Mucosa of gallbladder (tissue), 1 donor: ENCODE measurements around the gene CCR9. TPM values are rescaled to one million over a fixed set of nuclear protein-coding genes. Genes with fewer than 3 reads are reported as not detected.

Experiments used
- DNase-seq: peaks from one replicate; pipeline ENCODE4 v3.0.0-alpha.2; 2020; ENCODE audit warnings: low spot score
- total RNA-seq: library from RNA; stranded (reverse); gene quantifications from one replicate; pipeline ENCODE4 v1.2.1, GENCODE V29; 2021
- donor health status: DM: no; HTN: no; CAD: no.

Gene CCR9
- total RNA-seq, 1 donor from 2014 or later: 0.23 TPM

- no peak for DNase-seq
Measured at GRCh38 chr3:45872569-45872968, 13.8 kb upstream of the CCR9 start.

- DNase-seq: no peak
Measured at GRCh38 chr3:45873036-45873435, 13.3 kb upstream of the CCR9 start.

- no peak for DNase-seq
Measured at GRCh38 chr3:45873638-45874037, 12.7 kb upstream of the CCR9 start.

GRCh38 chr3:45874677-45875346, 11.5 kb upstream of the CCR9 start:
- no peak for DNase-seq

- DNase-seq: no peak
Measured at GRCh38 chr3:45878124-45878523, 8.2 kb upstream of the CCR9 start.

GRCh38 chr3:45880725-45881077, 5.6 kb upstream of the CCR9 start:
- no peak for DNase-seq

- no peak for DNase-seq
Measured at GRCh38 chr3:45881078-45882022, 5.0 kb upstream of the CCR9 start.

GRCh38 chr3:45884368-45885201, 1.8 kb upstream of the CCR9 start:
- no peak for DNase-seq

GRCh38 chr3:45887285-45887684, 942 bp downstream of the CCR9 start:
- DNase-seq: no peak

GRCh38 chr3:45887759-45888511, 1.6 kb downstream of the CCR9 start:
- no peak for DNase-seq

- DNase-seq: no peak
Measured at GRCh38 chr3:45889337-45889736, 3.0 kb downstream of the CCR9 start.

GRCh38 chr3:45890405-45890804, 4.1 kb downstream of the CCR9 start:
- DNase-seq: peak; percentile 31

GRCh38 chr3:45892161-45892560, 5.8 kb downstream of the CCR9 start:
- DNase-seq: no peak

GRCh38 chr3:45894015-45894414, 7.7 kb downstream of the CCR9 start:
- no peak for DNase-seq

- no peak for DNase-seq
Measured at GRCh38 chr3:45895686-45896468, 9.5 kb downstream of the CCR9 start.

- DNase-seq: no peak
Measured at GRCh38 chr3:45896956-45897355, 10.6 kb downstream of the CCR9 start.

GRCh38 chr3:45904931-45905330, 18.6 kb downstream of the CCR9 start:
- no peak for DNase-seq

GRCh38 chr3:45905755-45906154, 19.4 kb downstream of the CCR9 start:
- no peak for DNase-seq

GRCh38 chr3:45906681-45907407, 20.5 kb downstream of the CCR9 start:
- DNase-seq: no peak
